HepG2 (cell line): ENCODE data around the gene NEK7. TPM values are rescaled to one million over a fixed set of nuclear protein-coding genes. Genes with fewer than 3 reads are reported as not detected.

ENCODE experiments used
- ARHGAP35 ChIP-seq: sonication (generic); formaldehyde crosslinking; IDR thresholded peaks from 2 replicates; pipeline ENCODE4 v1.9.0; 2022; ENCODE audit warnings: mild to moderate bottlenecking, inconsistent platforms, moderate library complexity, missing genetic modification reagents, borderline replicate concordance
- BRF2 ChIP-seq: sonication (generic); formaldehyde crosslinking; IDR thresholded peaks from 2 replicates; pipeline ENCODE4 v1.8.1; 2022; ENCODE audit warnings: mild to moderate bottlenecking, missing genetic modification reagents
- CHD4 ChIP-seq: fragments of 200-600 bp; sonication (generic); IDR thresholded peaks from 2 replicates; pipeline ENCODE4 v1.7.0; 2017; ENCODE audit warnings: mild to moderate bottlenecking, low read length, borderline replicate concordance
- DMTF1 ChIP-seq: sonication (generic); formaldehyde crosslinking; IDR thresholded peaks from 2 replicates; pipeline ENCODE4 v1.4.0; 2020; ENCODE audit warnings: mild to moderate bottlenecking, missing genetic modification reagents
- ELF4 ChIP-seq: sonication (generic); formaldehyde crosslinking; IDR thresholded peaks from 2 replicates; pipeline ENCODE4 v1.5.0; 2020; ENCODE audit warnings: missing genetic modification reagents, mild to moderate bottlenecking, moderate library complexity, borderline replicate concordance
- HMGXB4 ChIP-seq, 2 experiments: sonication (generic) in 1 of 2; formaldehyde crosslinking in 1 of 2; IDR thresholded peaks; 2 replicates each; pipeline versions ENCODE4 v1.4.0 to v1.6.1; 2018 to 2020; ENCODE audit warnings: missing genetic modification reagents in 2 of 2, borderline replicate concordance in 1 of 2, low read depth in 1 of 2, mild to moderate bottlenecking in 1 of 2, missing biosample characterization in 1 of 2
- NR2F6 ChIP-seq, 2 experiments: IDR thresholded peaks; 2 replicates each; pipeline ENCODE4 v1.6.1; 2016; ENCODE audit warnings: antibody characterized with exemption in 1 of 2, mild to moderate bottlenecking in 1 of 2
- RARG ChIP-seq: sonication (generic); formaldehyde crosslinking; IDR thresholded peaks from 2 replicates; pipeline ENCODE4 v1.4.0; 2020; ENCODE audit warnings: low read depth, mild to moderate bottlenecking, missing genetic modification reagents
- RBAK ChIP-seq: sonication (generic); formaldehyde crosslinking; IDR thresholded peaks from 2 replicates; pipeline ENCODE4 v1.5.1; 2020; ENCODE audit warnings: mild to moderate bottlenecking, missing genetic modification reagents
- REXO4 ChIP-seq: sonication (generic); formaldehyde crosslinking; IDR thresholded peaks from 2 replicates; pipeline ENCODE4 v1.8.0; 2022; ENCODE audit warnings: missing genetic modification reagents, mild to moderate bottlenecking, borderline replicate concordance
- TBX2 ChIP-seq: sonication (generic); formaldehyde crosslinking; IDR thresholded peaks from 2 replicates; pipeline ENCODE4 v1.5.0; 2020; ENCODE audit warnings: missing genetic modification reagents, mild to moderate bottlenecking, borderline replicate concordance
- ZNF207 ChIP-seq: fragments of 450-650 bp; IDR thresholded peaks from 2 replicates; pipeline ENCODE4 v1.6.1; 2016; ENCODE audit warnings: antibody characterized with exemption, borderline replicate concordance
- ZNF234 ChIP-seq: sonication (generic); formaldehyde crosslinking; conservative IDR thresholded peaks from 2 replicates; pipeline ENCODE4 v1.5.1; 2020; ENCODE audit warnings: mild to moderate bottlenecking, missing genetic modification reagents
- ZNF337 ChIP-seq: sonication (generic); formaldehyde crosslinking; IDR thresholded peaks from 2 replicates; pipeline ENCODE4 v1.5.1; 2020; ENCODE audit warnings: missing genetic modification reagents, low read depth, mild to moderate bottlenecking, borderline replicate concordance
- ZNF383 ChIP-seq: sonication (generic); formaldehyde crosslinking; IDR thresholded peaks from 2 replicates; pipeline ENCODE4 v1.4.0; 2020; ENCODE audit warnings: missing genetic modification reagents, mild to moderate bottlenecking, borderline replicate concordance
- ZNF431 ChIP-seq: sonication (generic); formaldehyde crosslinking; IDR thresholded peaks from 2 replicates; pipeline ENCODE4 v1.9.0; 2022; ENCODE audit warnings: missing genetic modification reagents, low read depth, mild to moderate bottlenecking, borderline replicate concordance
- ZNF589 ChIP-seq: sonication (generic); formaldehyde crosslinking; conservative IDR thresholded peaks from 2 replicates; pipeline ENCODE4 v1.8.0; 2022; ENCODE audit warnings: mild to moderate bottlenecking, moderate library complexity, missing genetic modification reagents
- ZNF761 ChIP-seq: sonication (generic); formaldehyde crosslinking; conservative IDR thresholded peaks from 2 replicates; pipeline ENCODE4 v1.4.0; 2020; ENCODE audit warnings: mild to moderate bottlenecking, missing genetic modification reagents
- ZNF782 ChIP-seq: sonication (generic); formaldehyde crosslinking; IDR thresholded peaks from 2 replicates; pipeline ENCODE4 v1.4.0; 2020; ENCODE audit warnings: missing genetic modification reagents, mild to moderate bottlenecking, borderline replicate concordance
- polyA plus RNA-seq, 8 experiments: library from polyadenylated mRNA; depleted of rRNA in 3 of 8; stranded (reverse) in 7 of 8; unstranded in 1 of 8; fragments of >200 nt; fragmentation: Illumina TruSeq in 4 of 8; extraction: Trizol in 4 of 8; gene quantifications; 2 replicates each; pipeline versions ENCODE4 v1.2.1 to v1.2.3, GENCODE V29; 2011 to 2016; ENCODE audit warnings: low read depth in 4 of 8, missing spikeins in 1 of 8, mixed read lengths in 1 of 8; ENCODE audit not compliant: insufficient read depth in 1 of 8
- total RNA-seq, 5 experiments: library from RNA; depleted of rRNA; stranded (reverse); fragments of >200 nt; fragmentation: Illumina TruSeq; extraction: Trizol; gene quantifications; 2 replicates each; pipeline ENCODE4 v1.2.3, GENCODE V29; 2016; ENCODE audit warnings: low read depth in 1 of 5
- TF ChIP-seq, protein P1 (sequence below): sonication (generic); formaldehyde crosslinking; IDR thresholded peaks from 2 replicates; pipeline ENCODE4 v1.4.0; 2020; ENCODE audit warnings: missing genetic modification reagents

NEK7 gene
- total and polyA plus RNA-seq, 2 of the 13 experiments (the other 11 are each of a cell fraction or from before 2014, with no cell fraction given), result 18.1 to 19.2 TPM

GRCh38 chr1:198162091-198162767 is 5.4 kb downstream of the NEK7 start (continued):
- TF ChIP-seq ZNF431 (CRISPR knock-in tag) (no peak), RBAK (CRISPR knock-in tag) (no peak), ZNF234 (no peak), REXO4 (CRISPR knock-in tag) (no peak), CHD4 (no peak), ZNF761 (no peak), ZNF782 (CRISPR knock-in tag) (no peak), NR2F6 (IDR thresholded peaks at IDR 0.05) (peak; percentile 79), NR2F6 (CRISPR knock-in tag; IDR thresholded peaks at IDR 0.05) (peak; percentile 54; the same call in 1 of the 2 replicates), TBX2 (CRISPR knock-in tag) (peak; percentile 26; the same call in 1 of the 2 replicates), DMTF1 (CRISPR knock-in tag) (no peak), ZNF207 (no peak), ZNF383 (no peak), ELF4 (CRISPR knock-in tag) (no peak), ZNF589 (CRISPR knock-in tag) (no peak), ZNF337 (CRISPR knock-in tag) (no peak), RARG (CRISPR knock-in tag) (no peak), ARHGAP35 (no peak), BRF2 (CRISPR knock-in tag) (no peak), HMGXB4 (CRISPR knock-in tag; IDR thresholded peaks at IDR 0.05; ENCODE audit: borderline replicate concordance in 1 of 2, low read depth in 1 of 2) (0 out of 4 replicates have a peak, but pooled peaks of 1 of the 2 experiments have one; percentile 35)
- TF ChIP-seq, protein P1, sequence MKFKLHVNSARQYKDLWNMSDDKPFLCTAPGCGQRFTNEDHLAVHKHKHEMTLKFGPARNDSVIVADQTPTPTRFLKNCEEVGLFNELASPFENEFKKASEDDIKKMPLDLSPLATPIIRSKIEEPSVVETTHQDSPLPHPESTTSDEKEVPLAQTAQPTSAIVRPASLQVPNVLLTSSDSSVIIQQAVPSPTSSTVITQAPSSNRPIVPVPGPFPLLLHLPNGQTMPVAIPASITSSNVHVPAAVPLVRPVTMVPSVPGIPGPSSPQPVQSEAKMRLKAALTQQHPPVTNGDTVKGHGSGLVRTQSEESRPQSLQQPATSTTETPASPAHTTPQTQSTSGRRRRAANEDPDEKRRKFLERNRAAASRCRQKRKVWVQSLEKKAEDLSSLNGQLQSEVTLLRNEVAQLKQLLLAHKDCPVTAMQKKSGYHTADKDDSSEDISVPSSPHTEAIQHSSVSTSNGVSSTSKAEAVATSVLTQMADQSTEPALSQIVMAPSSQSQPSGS (CRISPR knock-in tag), result peak; percentile 53; the same call in 1 of the 2 replicates
